ELR (cell line): ENCODE measurements around the gene MRPL12.
A peak's percentile ranks its signal among the peaks of the same experiment; 100 is the strongest.

Experiments used
- DNase-seq: peaks from one replicate; pipeline ENCODE4 v3.0.0-alpha.2; 2015; ENCODE audit warnings: low read depth

The MRPL12 gene

DNA sequence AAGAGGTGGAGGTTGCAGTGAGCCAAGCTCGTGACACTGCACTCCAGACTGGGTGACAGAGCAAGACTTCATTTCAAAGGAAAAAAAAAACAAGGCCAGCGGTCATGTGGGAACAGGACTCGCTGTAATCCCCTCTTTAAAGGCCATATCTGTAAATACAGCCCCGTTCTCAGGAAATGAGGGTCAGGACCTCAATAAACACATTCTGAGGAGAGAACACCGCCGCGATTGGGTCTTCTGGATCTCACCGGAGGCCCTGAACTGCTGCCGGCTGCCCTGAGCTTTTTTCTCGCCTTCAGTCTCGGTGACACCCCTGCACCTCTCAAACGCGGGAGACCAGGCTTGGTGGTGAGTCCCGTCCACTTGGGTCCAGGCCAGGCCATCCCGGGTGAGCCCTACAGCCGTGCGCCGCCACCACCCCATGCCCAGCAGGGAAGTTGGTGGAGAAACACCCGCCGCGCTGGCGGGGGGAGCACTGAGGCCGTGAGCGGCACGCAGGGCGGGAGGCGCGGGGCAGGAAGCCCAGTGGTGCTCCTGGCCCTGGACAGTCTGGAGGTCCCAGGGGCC is 37.3 kb downstream of the MRPL12 start:
- no peak for DNase-seq

DNA sequence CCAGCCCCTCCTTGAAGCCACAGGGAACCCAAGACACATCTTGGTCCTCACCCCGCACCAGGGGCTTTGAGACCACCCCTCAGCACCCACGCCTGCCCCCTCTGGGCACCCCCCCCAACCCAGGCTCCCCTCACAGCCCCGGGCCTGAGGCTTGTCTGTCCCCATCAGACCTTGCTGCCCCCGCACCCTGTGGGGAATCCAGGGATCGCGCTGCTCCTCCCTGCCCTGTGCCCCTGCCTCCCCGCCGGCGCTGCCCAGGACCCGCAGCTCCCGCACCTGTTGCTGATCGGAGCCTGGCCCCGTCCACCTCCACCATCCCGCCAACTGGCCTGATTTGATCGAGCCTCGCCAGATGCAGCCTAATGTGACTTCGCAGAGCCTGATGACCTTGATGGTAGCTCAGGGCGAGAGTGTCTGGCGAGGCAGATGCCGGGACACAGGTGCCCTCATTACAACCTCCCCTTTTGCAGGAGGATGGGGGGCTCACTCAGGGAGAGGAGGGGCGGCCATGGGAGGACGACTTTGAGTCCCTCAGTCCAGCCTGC is 38.0 kb downstream of the MRPL12 start:
- no peak for DNase-seq

DNA sequence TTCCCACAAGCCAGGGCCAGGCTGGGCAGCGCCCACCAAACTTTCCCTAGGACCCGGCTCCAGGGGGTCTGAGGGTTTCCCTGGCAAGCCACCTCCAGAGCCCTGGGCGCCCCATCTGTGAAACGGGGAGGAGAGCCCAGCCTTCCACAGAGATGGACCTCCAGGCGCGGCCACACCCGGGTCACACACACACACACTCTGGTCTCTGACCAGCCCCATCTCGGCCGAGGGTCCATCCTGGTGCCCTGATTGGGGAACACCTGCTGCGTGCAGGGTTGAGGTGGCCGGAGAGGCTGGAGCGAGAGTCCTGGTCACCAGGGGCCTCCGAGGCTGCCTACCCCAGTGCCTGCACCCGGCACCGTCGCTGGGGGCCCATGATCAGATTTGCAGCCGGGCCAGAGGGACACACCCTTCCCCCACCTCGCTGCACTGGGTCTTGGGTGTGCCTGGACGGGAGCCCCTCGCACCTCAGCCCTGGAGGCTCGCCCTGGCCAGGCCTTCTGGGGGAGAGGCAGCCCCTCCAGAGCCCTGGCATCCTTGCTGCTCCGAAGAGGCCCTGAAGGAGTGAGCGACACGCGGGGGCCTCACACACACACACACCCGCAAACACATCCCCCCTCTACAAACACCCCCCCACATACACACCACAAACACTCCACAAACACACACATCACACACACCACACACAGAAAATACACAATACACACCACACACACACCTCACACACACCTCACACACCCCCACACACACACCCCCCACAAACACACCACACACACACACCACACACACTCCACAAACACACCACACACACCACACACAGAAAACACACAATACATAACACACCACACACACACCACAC is 38.7 kb downstream of the MRPL12 start:
- peak; percentile 33 for DNase-seq
